HG03354 (cell line): ENCODE measurements around the gene ZNF487.
"Not testable (repeated sequence)": the region's sequence is repeated elsewhere in the genome, so short reads cannot be mapped to it uniquely, and the experiment has no call there.

Experiments used
- ATAC-seq: cut with Tn5 transposase; IDR thresholded peaks from one replicate; pipeline ENCODE4 v1.9.1; 2021; ENCODE audit warnings: mild to moderate bottlenecking; ENCODE audit not compliant: unreplicated experiment, poor library complexity, severe bottlenecking

ZNF487 gene

DNA sequence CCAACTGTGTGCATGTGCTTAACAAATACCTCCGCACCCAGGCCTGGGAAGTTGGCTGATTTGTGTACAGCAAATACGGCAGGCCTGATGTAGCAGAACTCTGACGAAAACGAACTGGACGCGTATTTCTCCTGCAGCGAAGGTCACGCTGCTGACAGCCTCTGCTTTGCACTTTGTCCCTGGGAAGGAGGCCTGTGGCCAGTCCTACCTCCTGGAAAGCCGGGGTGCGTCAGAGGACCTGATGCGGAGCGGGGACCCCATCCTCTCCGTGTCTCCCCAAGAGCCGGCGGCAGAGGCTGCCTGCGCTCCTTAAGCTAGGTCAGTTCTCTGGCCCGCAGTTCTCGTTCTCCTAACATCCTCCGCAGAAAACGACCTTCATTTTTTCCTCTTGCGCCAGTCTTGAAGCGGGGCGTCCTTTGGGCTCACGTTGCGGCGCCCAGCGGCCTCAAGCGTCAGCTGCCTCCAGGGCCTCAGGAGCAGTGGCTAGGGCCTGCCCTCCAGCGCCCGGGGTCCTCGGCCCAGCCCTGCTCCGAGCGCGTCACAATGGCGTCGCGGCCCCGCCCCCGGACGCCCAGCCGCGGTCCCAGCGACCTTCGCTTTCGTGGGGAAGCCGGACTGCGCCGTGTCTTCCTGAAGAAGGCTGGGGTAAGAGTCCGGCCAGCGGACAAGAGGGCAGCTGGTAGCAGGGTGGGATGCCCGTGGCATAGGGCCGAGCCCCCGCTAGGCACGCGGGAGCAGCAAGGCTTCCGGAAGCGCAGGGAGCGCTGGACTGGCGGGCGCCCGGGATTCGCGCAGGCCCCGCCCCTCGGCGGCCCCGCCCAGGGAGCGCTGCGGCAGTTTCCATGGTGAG, at the start of gene ZNF487:
Gene ZNF487 (plus strand): TSS at position 821 of the 850 bp plus-strand sequence. CDS start 38,703 bp downstream, outside the sequence.
- ATAC-seq = peak; percentile 94

DNA sequence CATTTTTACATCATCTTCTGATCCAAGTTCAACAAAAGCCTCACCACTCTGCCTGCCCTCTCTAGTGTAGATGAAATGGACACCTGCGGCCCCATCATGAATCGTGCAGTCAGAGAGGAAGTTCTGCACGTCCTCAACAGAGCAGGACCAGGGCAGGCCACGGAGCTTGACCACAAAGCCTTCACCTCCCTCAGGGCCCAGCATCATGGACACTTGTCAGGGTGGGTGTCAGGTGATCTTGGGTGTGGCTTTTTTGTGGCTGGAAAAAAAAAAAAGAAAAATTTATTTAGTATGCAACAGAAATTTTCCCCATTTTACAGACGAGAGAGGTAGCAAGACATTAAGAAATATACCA, 49.3 kb upstream of the ZNF487 start:
- no peak for ATAC-seq

DNA sequence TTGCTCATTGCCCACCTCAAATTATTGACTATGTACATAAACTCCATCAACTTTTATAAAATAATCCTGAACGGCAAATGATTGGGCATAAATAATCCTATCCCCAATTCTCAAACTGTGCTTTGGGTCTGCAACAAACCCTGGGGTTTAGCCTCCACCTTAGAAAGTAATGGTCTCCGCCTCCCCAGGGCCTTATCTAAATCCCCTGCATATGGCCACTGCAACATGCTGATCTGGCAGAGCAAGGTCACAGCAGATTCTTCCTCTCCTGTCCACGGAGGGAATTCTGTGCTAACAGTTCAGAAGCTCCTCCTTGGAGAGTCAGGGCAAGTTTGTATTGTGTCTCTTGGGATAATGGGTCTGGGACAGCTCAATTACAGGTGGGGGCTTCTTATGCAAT, 47.0 kb upstream of the ZNF487 start:
- ATAC-seq = no peak

DNA sequence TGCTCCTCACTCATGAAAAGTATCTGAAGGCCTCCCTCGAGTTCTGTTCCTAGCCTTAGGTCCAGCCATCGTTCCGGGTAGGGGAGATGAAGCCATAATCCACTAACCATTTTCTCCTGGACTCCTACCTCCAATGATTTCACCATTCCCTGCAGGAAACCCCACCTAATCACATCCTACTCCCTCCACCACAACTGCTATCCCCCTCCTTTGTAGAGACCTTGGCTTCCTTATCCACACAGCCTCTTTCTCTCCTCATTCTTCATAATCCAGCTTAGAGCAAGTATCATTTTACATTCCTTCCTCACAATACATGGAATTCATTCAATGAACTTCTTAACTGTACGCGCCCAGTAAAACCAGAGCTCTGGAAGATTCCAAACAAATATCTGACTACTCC, 46.6 kb upstream of the ZNF487 start:
- no peak for ATAC-seq

DNA sequence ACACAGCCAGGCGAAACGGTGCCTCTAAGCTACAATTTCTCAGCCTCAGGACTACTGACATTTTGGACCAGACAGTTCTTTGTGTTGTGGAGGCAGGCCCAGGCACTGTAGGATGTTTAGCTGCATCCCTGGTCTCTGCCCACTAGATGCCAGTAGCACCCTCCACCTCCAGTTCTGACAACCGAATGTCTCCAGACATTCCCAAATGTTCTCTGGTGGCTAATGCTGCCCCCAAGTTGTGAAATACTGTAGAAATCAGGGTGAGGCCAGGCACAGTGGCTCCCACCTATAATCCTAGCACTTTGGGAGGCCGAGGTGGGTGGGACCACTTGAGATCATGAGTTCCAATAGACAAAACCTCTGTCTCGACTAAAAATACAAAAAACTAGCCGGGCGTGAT, 46.2 kb upstream of the ZNF487 start:
- no peak for ATAC-seq

DNA sequence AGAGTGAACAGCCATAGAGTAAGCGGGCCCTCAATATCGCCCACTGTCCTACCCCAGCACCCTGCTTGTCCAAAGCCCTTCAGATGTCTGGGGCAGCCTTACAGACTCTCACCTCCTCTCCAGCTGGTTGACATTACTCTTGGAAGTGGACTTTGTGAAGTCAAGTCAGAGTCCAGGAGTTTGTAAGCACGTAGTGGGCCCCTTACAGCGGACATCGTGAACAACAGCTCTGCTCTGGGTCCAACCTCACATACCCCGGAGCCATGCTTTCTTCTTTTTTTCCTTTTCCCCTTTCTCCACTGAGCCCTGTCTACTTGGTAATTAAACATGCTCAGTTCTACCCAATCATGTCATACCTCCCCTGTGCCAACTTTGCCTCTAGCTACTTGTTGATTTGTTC, 45.4 kb upstream of the ZNF487 start:
- ATAC-seq = no peak

DNA sequence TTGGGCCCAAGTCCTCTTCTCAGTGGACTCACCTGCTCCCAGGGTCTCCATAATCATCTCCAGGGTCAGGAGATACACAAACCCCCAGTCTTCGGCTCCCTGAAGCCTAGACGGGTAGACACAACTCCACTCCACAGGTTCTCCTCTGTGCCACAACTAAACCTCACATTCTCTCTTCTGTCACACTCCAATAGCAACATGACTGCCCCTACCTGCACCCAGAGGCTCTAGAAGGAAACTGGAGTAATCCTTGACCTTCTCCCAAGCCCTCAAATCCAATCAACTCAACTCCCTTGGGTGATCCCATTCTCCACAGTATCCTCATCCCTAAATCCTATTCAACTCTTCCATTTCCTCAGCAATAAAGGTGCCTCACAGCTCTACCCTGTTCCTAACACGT, 44.2 kb upstream of the ZNF487 start:
- no peak for ATAC-seq

DNA sequence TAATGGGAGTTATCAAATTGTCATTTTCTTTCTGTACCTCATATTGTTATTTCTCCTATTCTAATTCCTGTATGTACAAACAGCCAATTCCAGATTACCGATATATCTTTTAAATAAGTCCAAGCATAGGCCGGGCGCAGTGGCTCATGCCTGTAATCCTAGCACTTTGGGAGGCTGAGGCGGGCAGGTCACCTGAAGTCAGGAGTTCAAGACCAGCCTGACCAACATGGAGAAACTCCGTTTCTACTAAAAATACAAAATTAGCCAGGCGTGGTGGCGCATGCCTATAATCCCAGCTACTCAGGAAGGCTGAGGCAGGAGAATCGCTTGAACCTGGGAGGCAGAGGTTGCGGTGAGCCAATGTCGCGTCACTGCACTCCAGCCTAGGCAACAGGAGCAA, 43.7 kb upstream of the ZNF487 start:
- not testable (repeated sequence) for ATAC-seq

DNA sequence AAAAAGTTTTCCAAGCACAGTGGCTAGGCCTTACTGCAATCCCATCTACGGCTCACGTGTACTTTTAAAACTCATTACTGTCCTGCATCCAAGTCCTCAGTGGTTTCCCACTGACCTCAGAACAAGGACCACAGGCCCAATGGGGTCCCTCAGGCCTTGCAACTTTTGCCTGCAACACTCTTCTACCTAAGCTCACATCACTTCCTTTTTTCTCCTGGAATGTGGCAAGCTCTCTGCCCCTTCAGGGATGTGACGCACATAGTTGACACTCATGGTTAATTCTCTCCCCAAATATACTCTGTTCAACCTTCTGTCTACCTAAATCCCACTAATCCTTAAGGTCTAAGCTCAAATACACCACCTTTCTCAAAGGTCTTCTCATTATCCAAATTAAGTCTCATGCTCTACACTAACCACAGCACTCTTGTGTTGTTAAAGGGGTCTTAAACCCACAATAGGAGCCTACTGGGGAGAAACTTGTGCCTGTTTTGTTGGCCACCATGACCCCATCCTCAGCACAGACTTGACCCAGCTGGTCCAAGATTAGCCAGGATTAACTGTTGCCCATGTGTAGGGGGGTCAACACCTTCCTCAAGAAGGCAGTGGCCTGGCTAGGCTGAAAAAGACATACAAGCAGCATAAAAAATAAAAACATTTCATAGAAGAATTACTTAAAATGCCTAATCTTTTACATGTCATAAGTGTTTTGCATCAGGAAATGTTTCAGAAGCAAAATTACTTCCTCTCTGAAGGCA, 43.1 kb upstream of the ZNF487 start:
- no peak for ATAC-seq

DNA sequence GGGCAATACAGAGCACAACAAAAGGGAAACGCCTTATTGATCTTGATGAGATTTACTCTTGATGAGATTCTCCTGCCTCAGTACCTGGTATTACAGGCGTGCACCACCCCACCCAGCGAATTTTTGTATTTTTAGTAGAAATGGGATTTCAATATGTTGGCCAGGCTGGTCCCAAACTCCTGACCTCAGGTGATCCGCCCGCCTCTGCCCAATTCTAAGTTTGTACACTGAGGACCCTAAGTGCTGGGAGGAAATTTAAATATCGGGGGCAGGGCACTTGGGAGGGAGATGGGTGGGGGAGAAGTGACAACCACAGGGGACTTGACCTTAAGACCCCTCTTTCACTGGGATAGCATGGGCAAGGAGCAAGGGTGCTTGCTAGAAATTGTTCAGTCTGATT, 42.0 kb upstream of the ZNF487 start:
- no peak for ATAC-seq

DNA sequence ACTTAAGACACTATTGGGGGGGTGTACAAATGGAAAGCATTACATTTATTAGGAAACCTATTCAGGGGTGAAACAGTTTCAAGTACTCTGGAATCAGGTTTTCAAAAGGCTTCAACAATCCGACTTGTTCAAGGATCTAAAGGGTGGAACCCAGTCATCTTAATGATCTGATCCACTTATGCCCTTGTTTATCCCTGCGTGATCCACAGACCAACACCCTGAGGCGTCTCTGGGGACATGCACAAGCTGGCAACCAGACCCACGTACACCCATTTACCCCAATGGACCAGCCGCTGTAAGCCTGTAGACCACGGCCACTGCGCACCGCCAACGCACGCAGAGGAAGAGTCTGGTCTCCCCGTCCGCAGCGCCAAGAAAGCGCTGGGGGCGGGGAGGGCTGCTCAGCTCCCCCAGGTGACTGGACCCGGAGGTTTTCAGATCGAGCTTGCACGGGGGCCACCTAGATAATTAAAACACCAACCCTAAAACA, 41.3 kb upstream of the ZNF487 start:
- no peak for ATAC-seq

DNA sequence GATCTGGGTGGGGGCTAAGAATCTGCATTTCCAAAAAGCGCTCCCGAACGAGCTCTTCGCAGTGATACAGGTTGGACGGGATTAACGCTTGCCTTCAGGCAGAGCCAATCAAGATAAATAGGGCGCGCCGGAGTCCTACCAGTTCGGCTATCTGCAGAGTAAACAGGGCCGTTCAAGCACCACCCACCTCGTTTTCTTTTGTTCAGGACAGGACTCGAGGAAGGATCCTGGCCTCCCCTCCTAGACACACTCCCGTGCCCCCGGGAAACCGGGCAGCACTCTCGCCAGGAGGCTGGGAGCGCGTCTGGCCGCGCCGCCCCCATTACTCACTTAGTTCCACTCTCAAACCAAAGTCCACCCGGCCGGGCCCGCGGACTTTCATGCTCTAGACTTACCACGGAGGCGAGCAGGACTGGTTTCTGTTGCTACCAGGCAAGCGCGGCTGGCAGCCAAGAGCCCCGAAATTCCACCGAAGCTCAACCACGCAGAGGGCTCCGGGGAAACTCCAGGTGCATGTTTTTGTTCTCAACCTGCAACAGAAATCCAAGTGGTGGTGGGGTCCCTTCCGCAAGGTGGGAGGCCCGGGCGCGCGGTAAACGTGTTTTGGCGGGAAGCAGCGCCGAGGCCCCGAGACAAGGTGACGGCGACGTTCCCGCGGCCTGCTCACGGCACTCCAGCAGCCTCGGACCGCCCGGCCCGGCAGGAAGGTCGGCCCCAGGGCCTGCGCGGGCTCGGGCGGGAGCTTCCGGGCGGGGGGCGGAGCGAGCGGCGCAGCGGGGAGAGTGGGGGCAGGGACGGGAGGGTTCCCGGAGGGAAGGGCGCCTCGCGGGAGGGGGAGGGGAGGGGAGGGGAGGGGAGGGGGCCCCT, 40.6 kb upstream of the ZNF487 start:
- ATAC-seq = peak; percentile 48

DNA sequence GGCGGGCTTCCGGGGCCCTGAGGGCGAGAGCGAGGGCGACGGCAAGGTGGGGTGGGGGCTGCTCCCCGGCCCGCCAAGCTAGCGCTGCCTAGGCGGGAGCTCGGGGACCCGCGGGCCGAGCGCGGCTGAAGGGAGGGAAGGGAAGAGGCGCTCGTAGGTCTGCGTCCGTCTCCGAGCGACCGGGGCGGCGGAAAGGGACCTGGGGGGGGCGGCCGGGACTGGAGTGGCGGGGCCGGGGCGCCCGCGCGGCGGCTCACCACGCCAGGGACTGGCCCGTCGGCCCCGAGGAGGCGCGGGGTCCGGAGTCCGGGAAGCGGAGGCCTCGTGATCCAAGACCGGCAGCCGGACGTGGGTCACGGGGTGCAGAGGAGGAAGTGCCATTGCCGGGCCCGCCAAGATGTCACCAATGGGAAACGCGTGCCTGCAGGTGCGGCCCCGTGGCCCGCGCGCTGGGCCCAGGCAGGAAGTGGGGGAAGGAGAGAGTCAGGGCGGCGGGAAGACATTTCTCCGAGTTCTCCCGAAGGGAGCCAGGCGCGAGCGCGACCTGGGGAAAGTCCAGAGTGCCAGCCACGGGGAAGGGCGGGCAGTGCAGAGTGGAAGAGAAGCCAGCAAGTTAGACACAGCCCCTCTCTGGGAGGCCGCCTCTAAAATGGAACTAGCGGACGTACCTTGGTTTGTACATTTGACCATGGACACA, 39.8 kb upstream of the ZNF487 start:
- peak; percentile 86 for ATAC-seq

DNA sequence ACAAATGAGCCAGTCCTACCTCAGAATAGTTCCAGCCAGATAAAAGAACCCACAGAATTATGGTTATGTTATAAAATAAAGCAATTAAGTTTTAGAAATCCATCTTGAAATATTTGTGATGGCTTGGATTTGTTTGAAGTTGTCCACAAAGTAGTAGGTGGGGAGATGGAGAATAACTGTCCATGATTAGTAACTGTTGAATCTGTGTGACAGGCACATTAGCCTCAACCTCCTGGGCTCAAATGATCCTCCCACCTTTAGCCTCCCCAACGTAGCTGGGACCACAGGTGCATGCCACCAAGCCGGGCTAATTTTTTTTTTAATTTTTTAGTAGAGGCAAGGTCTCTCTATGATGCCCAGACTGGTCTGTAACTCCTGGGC, 38.0 kb upstream of the ZNF487 start:
- ATAC-seq = no peak

DNA sequence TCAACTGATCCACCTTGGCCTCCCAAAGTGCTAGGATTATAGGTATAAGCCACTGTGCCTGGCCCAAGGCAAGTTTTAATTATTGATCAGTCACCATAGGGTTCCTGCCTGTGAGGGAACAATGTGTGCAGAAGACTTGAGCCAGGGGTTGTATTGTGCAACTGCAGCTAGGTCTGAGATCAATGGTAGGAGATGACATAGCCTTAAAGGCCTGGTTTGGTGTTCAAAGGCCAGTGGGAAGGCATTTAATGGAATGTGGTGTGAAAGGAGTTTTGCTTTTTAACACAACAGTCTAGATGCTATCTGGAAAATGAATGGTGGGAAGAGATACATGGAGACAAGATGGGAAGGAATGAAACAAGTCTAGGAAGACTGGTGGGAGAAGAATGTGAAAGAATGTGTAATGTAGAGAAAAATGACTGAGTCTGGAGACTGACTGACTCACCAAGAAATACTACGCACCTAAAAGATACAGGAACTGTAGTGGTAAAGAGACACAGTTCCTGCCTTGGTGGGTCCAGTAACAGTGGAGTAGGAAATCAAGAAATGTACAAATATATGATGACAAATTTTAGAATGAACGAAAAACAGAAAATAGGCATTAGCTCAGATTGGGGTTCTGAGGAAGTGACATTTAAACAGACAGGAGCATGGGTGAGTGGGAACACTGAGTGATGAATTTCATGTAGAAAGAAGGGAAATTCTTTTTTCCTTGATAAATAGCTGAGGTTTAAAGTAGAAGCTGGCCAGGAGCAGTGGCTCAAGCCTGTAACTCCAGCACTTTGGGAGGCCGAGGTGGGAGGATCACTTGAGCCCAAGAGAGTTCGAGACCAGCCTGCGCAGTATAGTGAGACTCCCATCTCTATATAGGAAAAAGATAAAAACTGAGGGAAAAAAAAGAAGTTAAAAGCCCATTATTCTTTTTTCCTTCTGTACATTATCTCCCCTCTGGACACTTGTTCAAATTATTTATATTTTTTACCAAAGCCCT, 37.3 kb upstream of the ZNF487 start:
- no peak for ATAC-seq

DNA sequence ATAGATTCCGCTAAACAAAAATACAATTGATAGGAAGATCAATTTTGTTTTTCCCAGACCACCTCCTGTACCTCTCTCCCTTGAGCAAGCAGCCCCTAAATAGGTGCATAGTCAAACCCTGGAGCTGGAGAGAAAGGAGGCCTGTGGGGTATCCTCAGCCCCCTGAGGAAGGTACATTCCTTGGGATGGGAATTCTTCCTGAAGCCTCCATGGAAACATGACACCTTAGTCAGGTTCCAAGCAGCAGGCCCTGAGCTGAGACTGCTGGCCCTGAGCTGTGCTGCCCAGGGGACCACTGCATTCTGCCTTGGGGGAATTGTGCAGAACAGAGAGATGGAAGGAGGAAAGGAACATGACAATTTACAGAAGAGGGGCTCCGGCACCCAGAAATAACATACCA, 35.3 kb upstream of the ZNF487 start:
- ATAC-seq = no peak

DNA sequence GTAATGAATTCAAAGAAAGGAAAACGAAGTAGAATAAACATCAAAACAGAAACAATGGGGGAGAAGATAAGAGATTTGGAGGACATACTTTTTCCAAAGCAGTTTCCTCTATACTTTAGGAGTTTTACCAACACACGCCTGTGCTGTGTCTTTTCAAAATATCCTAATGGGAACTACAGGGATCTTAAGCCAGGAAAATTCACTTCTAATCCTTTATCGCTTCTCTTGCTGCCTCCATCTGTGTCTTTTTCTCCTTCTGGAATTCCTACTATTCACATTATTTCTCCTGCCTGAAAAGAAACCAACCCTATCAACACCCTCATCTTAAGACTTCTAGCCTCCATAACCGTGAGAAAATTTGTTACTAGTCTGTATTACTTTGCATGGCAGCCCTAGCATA, 34.7 kb upstream of the ZNF487 start:
- ATAC-seq = no peak

DNA sequence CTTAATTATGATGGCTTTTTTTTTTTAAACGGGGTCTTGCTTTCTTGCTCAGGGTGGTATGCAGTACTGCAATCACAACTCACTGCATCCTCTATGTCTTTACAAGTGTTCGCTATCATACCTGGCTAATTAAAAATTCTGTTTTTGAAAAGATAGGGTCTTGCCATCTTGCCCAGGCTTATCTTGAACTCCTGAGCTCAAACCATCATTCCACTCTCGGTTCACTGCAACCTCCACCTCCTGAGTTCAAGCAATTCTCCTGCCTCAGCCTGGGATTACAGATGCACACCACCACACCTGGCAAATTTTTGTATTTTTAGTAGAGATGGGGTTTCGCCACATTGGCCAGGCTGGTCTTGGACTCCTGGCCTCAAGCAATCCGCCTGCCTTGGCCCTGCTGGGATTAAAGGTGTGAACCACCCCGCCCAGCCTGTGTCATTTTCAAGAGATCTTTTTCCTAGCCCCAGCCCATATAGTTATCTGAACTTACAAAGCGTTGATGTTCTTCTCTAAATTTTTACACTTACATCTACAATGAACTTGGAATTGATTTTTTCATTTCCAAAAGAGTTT, 33.9 kb upstream of the ZNF487 start:
- ATAC-seq = no peak
